Type B pancreatic cell (in vitro differentiated cells): ENCODE results near the gene LCN2. TPM values are rescaled to one million over a fixed set of nuclear protein-coding genes. Genes with fewer than 3 reads are reported as not detected.
A peak's percentile ranks its signal among the peaks of the same experiment; 100 is the strongest.

Source experiments
- DNase-seq: peaks from one replicate; pipeline ENCODE4 v3.0.0; 2021; ENCODE audit warnings: mixed read lengths; ENCODE audit not compliant: unreplicated experiment; ENCODE audit errors: extremely low spot score
- H3K27ac Mint-ChIP-seq: 2 replicates; pipeline ENCODE4 v1.8.0; 2021; ENCODE audit warnings: mild to moderate bottlenecking, mixed read lengths
- H3K27me3 Mint-ChIP-seq: 2 replicates; pipeline ENCODE4 v1.8.0; 2021; ENCODE audit warnings: mixed read lengths
- H3K36me3 Mint-ChIP-seq: 2 replicates; pipeline ENCODE4 v1.8.0; 2021; ENCODE audit warnings: mixed read lengths
- H3K4me1 Mint-ChIP-seq: one replicate; pipeline ENCODE4 v1.8.0; 2021; ENCODE audit warnings: mixed read lengths; ENCODE audit not compliant: unreplicated experiment
- H3K4me3 Mint-ChIP-seq: 2 replicates; pipeline ENCODE4 v1.8.0; 2021; ENCODE audit warnings: mild to moderate bottlenecking, mixed read lengths
- H3K9me3 Mint-ChIP-seq: 2 replicates; pipeline ENCODE4 v1.8.0; 2021; ENCODE audit warnings: mixed read lengths
- CTCF ChIP-seq: fragments of 200-600 bp; sonication (generic); conservative IDR thresholded peaks from 2 replicates; pipeline ENCODE4 v1.5.0; 2021; ENCODE audit warnings: antibody characterized with exemption, mild to moderate bottlenecking
- total RNA-seq: library from RNA; stranded (reverse); gene quantifications from 2 replicates; pipeline ENCODE4 v1.2.1, GENCODE V29; 2021; ENCODE audit warnings: low replicate concordance

Gene LCN2
- total RNA-seq, 1 donor from 2014 or later, result 10.7 TPM

- no peaks in the 10 kb centered on the region for H3K27me3 Mint-ChIP-seq
- peaks cover 15% of the 10 kb centered on the region for H3K4me1 Mint-ChIP-seq
Measured at GRCh38 chr9:128153060-128153946, 4.0 kb downstream of the LCN2 start.

DNA sequence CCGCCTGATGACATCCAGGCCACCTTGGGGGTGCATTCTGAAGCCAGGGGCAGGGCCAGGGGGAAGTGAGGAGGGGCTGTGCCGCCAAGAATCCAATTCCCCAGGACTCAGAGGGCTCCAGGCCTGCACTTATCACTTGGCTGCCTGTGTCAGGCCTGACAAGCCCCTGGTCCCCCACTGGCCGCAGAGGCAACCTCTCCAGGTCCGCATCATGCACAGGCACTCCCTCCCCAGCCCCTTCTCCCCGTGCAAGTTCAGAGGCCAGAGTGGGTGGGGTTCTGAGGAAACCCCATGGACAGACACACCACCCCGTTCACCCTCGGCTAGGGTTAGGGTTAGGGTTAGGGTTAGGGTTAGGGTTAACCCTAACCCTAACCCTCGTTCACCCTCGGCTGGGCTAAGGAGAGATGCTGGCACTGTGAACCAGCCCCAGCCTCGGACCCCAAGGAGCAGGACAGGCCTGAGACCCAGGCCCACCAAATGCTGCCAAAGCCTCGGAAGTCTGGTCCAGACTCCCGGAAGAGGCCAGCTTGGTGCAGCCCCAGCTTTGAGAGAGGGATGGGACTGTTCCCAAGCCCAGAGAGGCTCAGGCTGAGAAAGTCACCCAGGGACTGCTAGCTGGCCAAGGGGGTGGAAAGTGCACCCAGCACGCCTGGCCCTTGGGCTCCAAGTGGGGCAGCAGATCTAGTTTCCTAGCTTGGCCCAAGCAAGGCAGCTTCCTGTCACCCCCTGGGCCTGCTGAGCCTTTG, 4.9 kb downstream of the LCN2 start:
- no peak overlapping the region for H3K4me3 Mint-ChIP-seq
- H3K4me1 Mint-ChIP-seq, result peaks cover 11% of the 10 kb centered on the region
- H3K9me3 Mint-ChIP-seq, result no peaks in the 10 kb centered on the region
- H3K27me3 Mint-ChIP-seq, result no peaks in the 10 kb centered on the region
- no peak for TF ChIP-seq CTCF
- no peak overlapping the region for H3K27ac Mint-ChIP-seq
- no peaks in the 10 kb centered on the region for H3K36me3 Mint-ChIP-seq
- DNase-seq, result no peak

More at GRCh38 chr9:128153060-128153946, 4.0 kb downstream of the LCN2 start:
- Mint-ChIP-seq H3K9me3 (no peaks in the 10 kb centered on the region), H3K27ac (no peak overlapping the region), H3K36me3 (no peaks in the 10 kb centered on the region), H3K4me3 (no peak overlapping the region)
- DNase-seq, result no peak
- no peak for TF ChIP-seq CTCF

DNA sequence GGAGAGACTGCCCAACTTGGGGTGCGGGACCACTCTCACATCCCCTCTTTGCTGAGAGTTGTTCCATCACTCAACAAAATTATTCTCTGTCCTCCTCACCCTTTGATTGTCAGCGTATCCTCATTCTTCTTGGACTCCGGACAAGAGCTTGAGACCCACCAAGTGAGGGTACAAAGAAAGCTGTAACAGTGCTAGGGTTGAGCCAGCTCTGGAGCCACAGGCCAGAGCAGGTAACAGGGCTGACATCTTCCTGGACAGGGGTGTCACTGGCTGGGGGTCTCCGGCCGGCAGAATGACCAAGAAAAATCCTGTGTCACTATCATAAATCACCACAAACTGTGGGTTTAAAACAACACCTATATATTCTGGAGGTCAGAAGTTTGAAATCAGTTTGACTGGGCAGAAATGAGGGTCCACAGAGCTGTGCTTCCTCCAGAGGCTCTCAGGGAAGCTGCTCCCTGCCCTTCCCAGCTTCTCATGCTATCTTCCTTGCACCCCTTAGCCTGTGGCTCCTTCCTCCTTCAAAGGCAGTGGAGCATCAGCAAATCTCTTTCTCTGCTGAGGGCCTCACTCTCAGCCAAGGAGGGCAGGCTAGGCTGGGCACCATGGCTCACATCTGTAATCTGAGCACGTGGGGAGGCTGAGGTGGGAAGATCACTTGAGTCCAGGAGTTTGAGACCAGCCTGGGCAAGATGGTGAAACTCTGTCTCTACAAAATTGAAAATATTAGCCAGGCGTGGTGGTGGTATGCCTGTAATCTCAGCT, 6.7 kb downstream of the LCN2 start:
- no peak for TF ChIP-seq CTCF
- Mint-ChIP-seq H3K9me3 (no peaks in the 10 kb centered on the region), H3K4me3 (no peak overlapping the region), H3K36me3 (no peaks in the 10 kb centered on the region), H3K27me3 (no peaks in the 10 kb centered on the region), H3K27ac (no peak overlapping the region), H3K4me1 (peaks cover 5% of the 10 kb centered on the region)
- DNase-seq, result no peak

DNA sequence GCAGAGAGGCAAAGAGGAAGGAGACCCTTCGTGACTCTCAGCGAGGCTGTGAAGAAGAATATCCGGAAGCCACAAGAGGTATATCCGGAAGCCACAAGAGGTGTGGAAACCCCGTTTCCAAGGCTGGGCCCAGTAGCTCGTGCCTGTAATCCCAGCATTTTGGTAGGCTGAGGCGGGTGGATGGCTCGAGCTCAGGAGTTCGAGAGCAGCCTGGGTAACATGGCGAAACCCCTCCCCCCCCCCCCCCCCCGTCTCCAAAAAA, 10.2 kb downstream of the LCN2 start:
- H3K36me3 Mint-ChIP-seq, result peaks cover 6% of the 10 kb centered on the region
- H3K27ac Mint-ChIP-seq, result peak overlapping the region; percentile 66
- peak overlapping the region; percentile 80 for H3K4me3 Mint-ChIP-seq
- no peak for TF ChIP-seq CTCF
- no peak for DNase-seq
- H3K9me3 Mint-ChIP-seq, result no peaks in the 10 kb centered on the region
- peaks cover 16% of the 10 kb centered on the region for H3K4me1 Mint-ChIP-seq
- H3K27me3 Mint-ChIP-seq, result no peaks in the 10 kb centered on the region

GRCh38 chr9:128159784-128160602, 10.7 kb downstream of the LCN2 start, which contains the start of gene BBLN:
TSS of gene BBLN (plus strand) at chr9:128160265. CDS start at chr9:128160408, 143 bp downstream.
- Mint-ChIP-seq H3K27ac (peak within 1 kb of the TSS; percentile 66), H3K27me3 (no peaks in the 10 kb centered on the region), H3K36me3 (peaks cover 6% of the 10 kb centered on the region), H3K4me3 (peak within 1 kb of the TSS; percentile 87), H3K9me3 (no peaks in the 10 kb centered on the region), H3K4me1 (peaks cover 16% of the 10 kb centered on the region)
- DNase-seq, result peak; percentile 98
- TF ChIP-seq CTCF, result no peak
